Measurements from ENCODE around the gene RBBP4.

DNA sequence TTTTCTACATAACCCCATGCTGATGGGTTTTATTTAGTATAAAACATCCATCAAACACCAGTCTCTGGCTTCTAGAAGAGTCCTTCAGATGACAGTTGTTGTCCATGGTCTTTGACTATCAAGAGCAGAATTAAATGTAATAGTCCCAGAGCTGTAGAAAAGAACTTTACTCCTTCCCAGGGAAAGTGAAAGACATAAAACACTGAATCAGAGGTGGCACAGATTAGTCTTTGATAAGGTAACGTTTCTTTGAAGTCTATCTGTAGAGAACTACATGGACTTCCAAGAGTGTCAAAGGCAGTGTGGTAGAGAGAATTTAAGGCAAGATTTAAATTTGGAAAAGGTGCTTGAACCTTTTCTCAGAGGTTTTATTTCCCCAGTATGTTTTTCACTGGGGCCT is 29.6 kb downstream of the RBBP4 start:
- no peak for TF ChIP-seq POLR2A (IDR thresholded peaks at IDR 0.05)
- TF ChIP-seq CTCF (IDR thresholded peaks at IDR 0.05) = no peak

All from uterus (tissue), 2 donors.